Right kidney (tissue), 1 donor: ENCODE measurements around the gene STARD13.
"Not testable (repeated sequence)": the region's sequence is repeated elsewhere in the genome, so short reads cannot be mapped to it uniquely, and the experiment has no call there.

Experiments
- DNase-seq: peaks from one replicate; pipeline ENCODE4 v3.0.0-alpha.2; 2016

The STARD13 gene

GRCh38 chr13:33197541-33197971 lies 88.0 kb downstream of the STARD13 start:
- no peak for DNase-seq

GRCh38 chr13:33196767-33197166 lies 88.8 kb downstream of the STARD13 start:
- DNase-seq: no peak

GRCh38 chr13:33195693-33196464 lies 89.7 kb downstream of the STARD13 start:
- no peak for DNase-seq

- no peak for DNase-seq
These were observed 90.5 kb downstream of the STARD13 start for GRCh38 chr13:33194820-33195692.

- DNase-seq: no peak
These were observed 92.1 kb downstream of the STARD13 start for GRCh38 chr13:33193428-33193974.

- DNase-seq: no peak
These were observed 93.9 kb downstream of the STARD13 start for GRCh38 chr13:33191425-33192210.

GRCh38 chr13:33189470-33189869 lies 96.1 kb downstream of the STARD13 start:
- DNase-seq: no peak

GRCh38 chr13:33188093-33188882 lies 97.3 kb downstream of the STARD13 start:
- no peak for DNase-seq

GRCh38 chr13:33186861-33187291 lies 98.7 kb downstream of the STARD13 start:
- no peak for DNase-seq

GRCh38 chr13:33185853-33186252 lies 99.7 kb downstream of the STARD13 start:
- DNase-seq: no peak

- no peak for DNase-seq
These were observed 101.0 kb downstream of the STARD13 start for GRCh38 chr13:33184530-33184929.

- DNase-seq: no peak
These were observed 101.5 kb downstream of the STARD13 start for GRCh38 chr13:33184112-33184490.

- DNase-seq: no peak
These were observed 102.0 kb downstream of the STARD13 start for GRCh38 chr13:33183431-33184111.

GRCh38 chr13:33182729-33183128 lies 102.8 kb downstream of the STARD13 start:
- no peak for DNase-seq

GRCh38 chr13:33181264-33181663 lies 104.3 kb downstream of the STARD13 start:
- DNase-seq: no peak

- DNase-seq: no peak
These were observed 105.3 kb downstream of the STARD13 start for GRCh38 chr13:33180122-33180804.

- no peak for DNase-seq
These were observed 106.1 kb downstream of the STARD13 start for GRCh38 chr13:33179463-33179862.

GRCh38 chr13:33178209-33178840 lies 107.2 kb downstream of the STARD13 start:
- DNase-seq: no peak

GRCh38 chr13:33177340-33178208 lies 108.0 kb downstream of the STARD13 start:
- not testable (repeated sequence) for DNase-seq
